Measurements from ENCODE around the gene HEXD. TPM values are rescaled to one million over a fixed set of nuclear protein-coding genes. Genes with fewer than 3 reads are reported as not detected.

HEXD gene
- total and polyA plus RNA-seq, 2 of the 8 experiments (the other 6 are each of a cell fraction or from before 2014, with no cell fraction given) = 20.6 to 21.8 TPM

GRCh38 chr17:82419540-82419939, 1.4 kb downstream of the HEXD start:
- Histone ChIP-seq H3K14ac (ENCODE audit: insufficient read length) (no peak overlapping the region), H3K4ac (replicated peaks; ENCODE audit: insufficient read length, low read depth, low read length) (no peak overlapping the region), H3K9me3 (ENCODE audit: insufficient read depth in 2 of 2, low read depth in 1 of 2, low read length in 1 of 2) (peaks cover 0 to 3% of the 10 kb centered on the region in 2 experiments; a peak in 1 of 4 replicates), H2BK15ac (ENCODE audit: low read length) (no peak overlapping the region), H2AK5ac (ENCODE audit: low read depth, low read length) (no peak overlapping the region), H3K23ac (ENCODE audit: insufficient read length) (no peak overlapping the region), H3K56ac (replicated peaks; ENCODE audit: insufficient read length, low read depth, low read length) (no peak overlapping the region), H2BK20ac (ENCODE audit: low read length) (no peak overlapping the region), H3K4me2 (ENCODE audit: insufficient read depth in 1 of 2, low read depth in 2 of 2, low read length in 2 of 2) (peak overlapping the region; percentile 59 to 74; a peak in 2 of 4 replicates), H3K4me3 (ENCODE audit: extremely low read depth in 1 of 4, insufficient read depth in 2 of 4, low read depth in 3 of 4, low read length in 4 of 4) (peak overlapping the region in 2 of 4 experiments; percentile 63 to 96; a peak in 3 of 8 replicates), H2AFZ (ENCODE audit: low read length) (no peak overlapping the region), H3K79me1 (ENCODE audit: low read depth, low read length) (peaks cover 2% of the 10 kb centered on the region; the same call in 1 of the 2 replicates), H2BK120ac (replicated peaks; ENCODE audit: low read depth, low read length) (no peak overlapping the region), H4K5ac (ENCODE audit: insufficient read length, low read depth, low read length) (no peak overlapping the region), H4K8ac (ENCODE audit: extremely low read depth, insufficient read depth, low read length) (no peak overlapping the region), H4K91ac (replicated peaks; ENCODE audit: insufficient read length, low read length) (no peak overlapping the region), H3K23me2 (ENCODE audit: low read depth, low read length) (peaks cover 6% of the 10 kb centered on the region), H3K27me3 (replicated peaks in 1 of 4; ENCODE audit: control insufficient read depth in 3 of 4, extremely low read depth in 1 of 4, insufficient read depth in 3 of 4, low read length in 3 of 4) (no peaks in the 10 kb centered on the region), H2BK12ac (ENCODE audit: low read depth, low read length) (no peak overlapping the region), H3K9ac (replicated peaks in 1 of 4; ENCODE audit: extremely low read depth in 1 of 4, low read depth in 3 of 4, low read length in 3 of 4) (no peak overlapping the region), H3K4me1 (replicated peaks in 1 of 4; ENCODE audit: control insufficient read depth in 3 of 4, insufficient read depth in 4 of 4, low read length in 3 of 4) (peaks cover 0 to 3% (median 1%) of the 10 kb centered on the region in 4 experiments; a peak in 4 of 7 replicates), H3K27ac (ENCODE audit: low read depth, low read length) (no peak overlapping the region), H2BK5ac (ENCODE audit: low read depth, low read length) (no peak overlapping the region), H3K36me3 (ENCODE audit: control insufficient read depth in 2 of 4, insufficient read depth in 4 of 4, low read length in 3 of 4) (peaks cover 0 to 2% (median 0%) of the 10 kb centered on the region in 4 experiments; a peak in 1 of 8 replicates), H3K18ac (ENCODE audit: extremely low read depth, low read length) (no peak overlapping the region), H3K79me2 (ENCODE audit: control insufficient read depth in 1 of 2, insufficient read depth in 2 of 2, low read length in 2 of 2) (no peaks in the 10 kb centered on the region), H4K20me1 (replicated peaks in 1 of 2; ENCODE audit: control insufficient read depth in 1 of 2, insufficient read depth in 2 of 2, low read length in 2 of 2) (peaks cover 5 to 7% of the 10 kb centered on the region in 2 experiments)
- whole genome bisulfite sequencing, 2 experiments (ENCODE audit: extremely low coverage in 1 of 2, insufficient coverage in 1 of 2, insufficient read length in 1 of 2, insufficient replicate concordance in 2 of 2, low coverage in 1 of 2, low lambda C conversion rate in 2 of 2, missing lambda C conversion rate in 1 of 2) = 82% methylated on average over 2 of the region's 2 CpGs; no CpG with 5 or more reads in 1 of the 2 experiments
- CTCF ChIA-PET (ENCODE audit: partially characterized antibody) = interaction anchor here (0.7 to 1.3 kb wide), 2 partner anchors 76 to 169 kb away, joined by 4 to 5 read pairs; no protein-coding TSS in a partner anchor
- FAIRE-seq = no peak
- POLR2A ChIA-PET (ENCODE audit: partially characterized antibody) = interaction anchor here (0.6 to 1.2 kb wide), 5 partner anchors 12 to 165 kb away, joined by 3 read pairs; no protein-coding TSS in a partner anchor
- no peak for DNase-seq (ENCODE audit: low read depth in 1 of 2, low spot score in 2 of 2)
- no peak for TF ChIP-seq POLR2A (IDR thresholded peaks at IDR 0.05; ENCODE audit: control extremely low read depth in 1 of 2, low read depth in 2 of 2, low read length in 2 of 2)
- TF ChIP-seq SIRT6 (IDR thresholded peaks at IDR 0.05; ENCODE audit: low read length) = no peak
- TF ChIP-seq EP300 (IDR thresholded peaks at IDR 0.05; ENCODE audit: borderline replicate concordance in 1 of 2, low read depth in 2 of 2, low read length in 2 of 2) = no peak
- TF ChIP-seq CTCF (IDR thresholded peaks at IDR 0.05; ENCODE audit: control extremely low read depth in 1 of 3, insufficient read depth in 1 of 3, low read depth in 1 of 3, low read length in 3 of 3) = no peak
- TF ChIP-seq CHD1 (IDR thresholded peaks at IDR 0.05; ENCODE audit: low read depth, low read length) = no peak
- no peak for TF ChIP-seq JUN (IDR thresholded peaks at IDR 0.05; ENCODE audit: low read depth, low read length)
- TF ChIP-seq ASH2L (IDR thresholded peaks at IDR 0.05; ENCODE audit: low read length) = no peak
- TF ChIP-seq SP2 (IDR thresholded peaks at IDR 0.05; ENCODE audit: low read length) = no peak
- TF ChIP-seq TCF12 (IDR thresholded peaks at IDR 0.05; ENCODE audit: low read depth, low read length) = no peak
- no peak for TF ChIP-seq SIN3A (conservative IDR thresholded peaks at IDR 0.05 in 1 of 2, IDR thresholded peaks at IDR 0.05 in 1 of 2; ENCODE audit: low read depth in 1 of 2, low read length in 2 of 2)
